Fibroblast of pulmonary artery (primary cell): ENCODE results near the gene ANKEF1.
"Not testable (repeated sequence)": the region's sequence is repeated elsewhere in the genome, so short reads cannot be mapped to it uniquely, and the experiment has no call there.

Experiments
- DNase-seq: peaks from one replicate; pipeline ENCODE4 v3.0.0-alpha.2; 2010; ENCODE audit warnings: low read depth
- H3K4me3 ChIP-seq: replicated peaks from 2 replicates; pipeline ENCODE4 v1.5.1; 2011; ENCODE audit warnings: low read depth, mild to moderate bottlenecking, control low read depth, low read length, moderate library complexity
- CTCF ChIP-seq: IDR thresholded peaks from 2 replicates; pipeline ENCODE4 v1.5.1; 2011; ENCODE audit warnings: mild to moderate bottlenecking, control low read depth, low read length, inconsistent platforms; ENCODE audit errors: missing control alignments

The ANKEF1 gene

GRCh38 chr20:10023911-10024310 is 10.9 kb upstream of the ANKEF1 start:
- H3K4me3 ChIP-seq = no peak overlapping the region
- no peak for DNase-seq
- no peak for TF ChIP-seq CTCF

GRCh38 chr20:10031451-10032215 is 3.2 kb upstream of the ANKEF1 start:
- not testable (repeated sequence) for DNase-seq, H3K4me3 ChIP-seq

- not testable (repeated sequence) for DNase-seq, H3K4me3 ChIP-seq
These were observed 2.5 kb upstream of the ANKEF1 start for GRCh38 chr20:10032269-10032668.

GRCh38 chr20:10033905-10034650 is 709 bp upstream of the ANKEF1 start:
- H3K4me3 ChIP-seq = peak overlapping the region; percentile 56
- TF ChIP-seq CTCF = no peak

GRCh38 chr20:10036321-10036720 is 1.5 kb downstream of the ANKEF1 start:
- not testable (repeated sequence) for H3K4me3 ChIP-seq, DNase-seq

More at GRCh38 chr20:10033905-10034650, 709 bp upstream of the ANKEF1 start:
- DNase-seq = no peak

- no peak for TF ChIP-seq CTCF
- DNase-seq = peak; percentile 47
- H3K4me3 ChIP-seq = no peak overlapping the region
These were observed 5.5 kb downstream of the ANKEF1 start for GRCh38 chr20:10040070-10040975.

GRCh38 chr20:10042086-10042485 is 7.3 kb downstream of the ANKEF1 start:
- no peak overlapping the region for H3K4me3 ChIP-seq
- DNase-seq = no peak
- TF ChIP-seq CTCF = no peak

- DNase-seq = peak; percentile 13
- peak; percentile 22 for TF ChIP-seq CTCF
- no peak overlapping the region for H3K4me3 ChIP-seq
These were observed 12.6 kb downstream of the ANKEF1 start for GRCh38 chr20:10047427-10047826.
